Liver (tissue), 3 donors: ENCODE results near the gene PLIN3.
"Not testable (repeated sequence)": the region's sequence is repeated elsewhere in the genome, so short reads cannot be mapped to it uniquely, and the experiment has no call there.

ENCODE experiments used
- FOXA2 ChIP-seq: IDR thresholded peaks from 2 replicates; pipeline ENCODE4 v1.6.1; 2016; ENCODE audit warnings: antibody characterized with exemption
- GABPA ChIP-seq, 2 donors: IDR thresholded peaks in 1 of 2; conservative IDR thresholded peaks in 1 of 2; 2 replicates each; pipeline ENCODE4 v1.6.1; 2016; ENCODE audit warnings: antibody characterized with exemption in 2 of 2, mild to moderate bottlenecking in 1 of 2, moderate library complexity in 1 of 2
- HNF4A ChIP-seq, 2 donors: conservative IDR thresholded peaks; 2 replicates each; pipeline ENCODE4 v1.6.1; 2016; ENCODE audit warnings: antibody characterized with exemption in 2 of 2, mild to moderate bottlenecking in 2 of 2
- HNF4G ChIP-seq: IDR thresholded peaks from 2 replicates; pipeline ENCODE4 v1.6.1; 2016; ENCODE audit warnings: antibody characterized with exemption
- JUND ChIP-seq, 2 donors: IDR thresholded peaks; 2 replicates each; pipeline ENCODE4 v1.6.1; 2016; ENCODE audit warnings: antibody characterized with exemption in 2 of 2
- RAD21 ChIP-seq, 2 donors: IDR thresholded peaks; 2 replicates each; pipeline ENCODE4 v1.6.1; 2016; ENCODE audit warnings: antibody characterized with exemption in 2 of 2, mild to moderate bottlenecking in 2 of 2
- RXRA ChIP-seq, 2 donors: IDR thresholded peaks; 2 replicates each; pipeline ENCODE4 v1.6.1; 2017 to 2018; ENCODE audit warnings: antibody characterized with exemption in 2 of 2, mild to moderate bottlenecking in 1 of 2
- SP1 ChIP-seq: IDR thresholded peaks from 2 replicates; pipeline ENCODE4 v1.6.1; 2018; ENCODE audit warnings: antibody characterized with exemption, mild to moderate bottlenecking
- TAF1 ChIP-seq: conservative IDR thresholded peaks from 2 replicates; pipeline ENCODE4 v1.6.1; 2016; ENCODE audit warnings: antibody characterized with exemption, mild to moderate bottlenecking
- YY1 ChIP-seq: IDR thresholded peaks from 2 replicates; pipeline ENCODE4 v1.6.1; 2016; ENCODE audit warnings: antibody characterized with exemption, mild to moderate bottlenecking
- TF ChIP-seq, protein P1 (sequence below): fragments of 150-350 bp; IDR thresholded peaks from 2 replicates; pipeline ENCODE4 v1.5.1; 2017; ENCODE audit warnings: improper control_type of control experiment, low read depth, low read length; ENCODE audit not compliant: missing input control
- TF ChIP-seq, protein P2 (sequence below): IDR thresholded peaks from 2 replicates; pipeline ENCODE4 v1.6.1; 2016; ENCODE audit warnings: antibody characterized with exemption, mild to moderate bottlenecking
- TF ChIP-seq, protein P3 (sequence below): IDR thresholded peaks from 2 replicates; pipeline ENCODE4 v1.6.1; 2016; ENCODE audit warnings: antibody characterized with exemption
- TF ChIP-seq, protein P4 (sequence below): IDR thresholded peaks from 2 replicates; pipeline ENCODE4 v1.6.1; 2016; ENCODE audit warnings: antibody characterized with exemption
- donor health status: healthy.
- donor health status: healthy.

DNA sequence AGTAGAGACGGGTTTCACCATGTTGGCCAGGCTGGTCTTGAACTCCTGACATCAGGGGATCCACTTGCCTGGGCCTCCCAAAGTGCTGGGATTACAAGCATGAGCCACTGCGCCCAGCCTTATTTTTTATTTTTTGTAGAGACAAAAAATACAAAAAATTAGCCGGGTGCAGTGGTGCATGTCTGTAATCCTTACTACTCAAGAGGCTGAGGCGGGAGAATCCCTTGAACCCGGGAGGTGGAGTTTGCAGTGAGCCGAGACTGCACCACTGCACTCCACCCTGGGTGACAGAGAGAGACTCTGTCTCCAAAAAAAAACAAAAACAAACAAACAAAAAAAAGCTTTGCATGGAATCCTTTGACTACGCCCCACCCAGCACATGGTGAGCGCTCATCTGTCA lies 14.0 kb downstream of the PLIN3 start:
- TF ChIP-seq, protein P1, sequence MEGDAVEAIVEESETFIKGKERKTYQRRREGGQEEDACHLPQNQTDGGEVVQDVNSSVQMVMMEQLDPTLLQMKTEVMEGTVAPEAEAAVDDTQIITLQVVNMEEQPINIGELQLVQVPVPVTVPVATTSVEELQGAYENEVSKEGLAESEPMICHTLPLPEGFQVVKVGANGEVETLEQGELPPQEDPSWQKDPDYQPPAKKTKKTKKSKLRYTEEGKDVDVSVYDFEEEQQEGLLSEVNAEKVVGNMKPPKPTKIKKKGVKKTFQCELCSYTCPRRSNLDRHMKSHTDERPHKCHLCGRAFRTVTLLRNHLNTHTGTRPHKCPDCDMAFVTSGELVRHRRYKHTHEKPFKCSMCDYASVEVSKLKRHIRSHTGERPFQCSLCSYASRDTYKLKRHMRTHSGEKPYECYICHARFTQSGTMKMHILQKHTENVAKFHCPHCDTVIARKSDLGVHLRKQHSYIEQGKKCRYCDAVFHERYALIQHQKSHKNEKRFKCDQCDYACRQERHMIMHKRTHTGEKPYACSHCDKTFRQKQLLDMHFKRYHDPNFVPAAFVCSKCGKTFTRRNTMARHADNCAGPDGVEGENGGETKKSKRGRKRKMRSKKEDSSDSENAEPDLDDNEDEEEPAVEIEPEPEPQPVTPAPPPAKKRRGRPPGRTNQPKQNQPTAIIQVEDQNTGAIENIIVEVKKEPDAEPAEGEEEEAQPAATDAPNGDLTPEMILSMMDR, result not testable (repeated sequence)
- TF ChIP-seq GABPA (IDR thresholded peaks at IDR 0.05 in 1 of 2, conservative IDR thresholded peaks at IDR 0.05 in 1 of 2); RAD21 (IDR thresholded peaks at IDR 0.05); TAF1; FOXA2; YY1; SP1; RXRA (IDR thresholded peaks at IDR 0.05); HNF4G; HNF4A (conservative IDR thresholded peaks at IDR 0.05); JUND (IDR thresholded peaks at IDR 0.05): not testable (repeated sequence)
- TF ChIP-seq, protein P2, sequence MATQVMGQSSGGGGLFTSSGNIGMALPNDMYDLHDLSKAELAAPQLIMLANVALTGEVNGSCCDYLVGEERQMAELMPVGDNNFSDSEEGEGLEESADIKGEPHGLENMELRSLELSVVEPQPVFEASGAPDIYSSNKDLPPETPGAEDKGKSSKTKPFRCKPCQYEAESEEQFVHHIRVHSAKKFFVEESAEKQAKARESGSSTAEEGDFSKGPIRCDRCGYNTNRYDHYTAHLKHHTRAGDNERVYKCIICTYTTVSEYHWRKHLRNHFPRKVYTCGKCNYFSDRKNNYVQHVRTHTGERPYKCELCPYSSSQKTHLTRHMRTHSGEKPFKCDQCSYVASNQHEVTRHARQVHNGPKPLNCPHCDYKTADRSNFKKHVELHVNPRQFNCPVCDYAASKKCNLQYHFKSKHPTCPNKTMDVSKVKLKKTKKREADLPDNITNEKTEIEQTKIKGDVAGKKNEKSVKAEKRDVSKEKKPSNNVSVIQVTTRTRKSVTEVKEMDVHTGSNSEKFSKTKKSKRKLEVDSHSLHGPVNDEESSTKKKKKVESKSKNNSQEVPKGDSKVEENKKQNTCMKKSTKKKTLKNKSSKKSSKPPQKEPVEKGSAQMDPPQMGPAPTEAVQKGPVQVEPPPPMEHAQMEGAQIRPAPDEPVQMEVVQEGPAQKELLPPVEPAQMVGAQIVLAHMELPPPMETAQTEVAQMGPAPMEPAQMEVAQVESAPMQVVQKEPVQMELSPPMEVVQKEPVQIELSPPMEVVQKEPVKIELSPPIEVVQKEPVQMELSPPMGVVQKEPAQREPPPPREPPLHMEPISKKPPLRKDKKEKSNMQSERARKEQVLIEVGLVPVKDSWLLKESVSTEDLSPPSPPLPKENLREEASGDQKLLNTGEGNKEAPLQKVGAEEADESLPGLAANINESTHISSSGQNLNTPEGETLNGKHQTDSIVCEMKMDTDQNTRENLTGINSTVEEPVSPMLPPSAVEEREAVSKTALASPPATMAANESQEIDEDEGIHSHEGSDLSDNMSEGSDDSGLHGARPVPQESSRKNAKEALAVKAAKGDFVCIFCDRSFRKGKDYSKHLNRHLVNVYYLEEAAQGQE, result not testable (repeated sequence)
- TF ChIP-seq, protein P3, sequence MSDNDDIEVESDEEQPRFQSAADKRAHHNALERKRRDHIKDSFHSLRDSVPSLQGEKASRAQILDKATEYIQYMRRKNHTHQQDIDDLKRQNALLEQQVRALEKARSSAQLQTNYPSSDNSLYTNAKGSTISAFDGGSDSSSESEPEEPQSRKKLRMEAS, result not testable (repeated sequence)
- TF ChIP-seq, protein P4, sequence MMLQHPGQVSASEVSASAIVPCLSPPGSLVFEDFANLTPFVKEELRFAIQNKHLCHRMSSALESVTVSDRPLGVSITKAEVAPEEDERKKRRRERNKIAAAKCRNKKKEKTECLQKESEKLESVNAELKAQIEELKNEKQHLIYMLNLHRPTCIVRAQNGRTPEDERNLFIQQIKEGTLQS, result not testable (repeated sequence)
